RPMI8226 (cell line): ENCODE results near the gene MTRF1L.
"Not testable (repeated sequence)": the region's sequence is repeated elsewhere in the genome, so short reads cannot be mapped to it uniquely, and the experiment has no call there.

Experiments used
- DNase-seq: peaks from one replicate; pipeline ENCODE4 v3.0.0-alpha.2; 2015

MTRF1L gene

GRCh38 chr6:152966168-152966894 lies 36.2 kb downstream of the MTRF1L start:
- not testable (repeated sequence) for DNase-seq

GRCh38 chr6:152959333-152959732 lies 43.2 kb downstream of the MTRF1L start:
- no peak for DNase-seq

- DNase-seq, result no peak
These were observed 44.7 kb downstream of the MTRF1L start for GRCh38 chr6:152957796-152958195.

- DNase-seq, result peak; percentile 9
These were observed 48.1 kb downstream of the MTRF1L start for GRCh38 chr6:152954443-152954842.

GRCh38 chr6:152952866-152953509 lies 49.5 kb downstream of the MTRF1L start:
- peak; percentile 37 for DNase-seq

- no peak for DNase-seq
These were observed 50.5 kb downstream of the MTRF1L start for GRCh38 chr6:152952045-152952444.

- DNase-seq, result no peak
These were observed 52.3 kb downstream of the MTRF1L start for GRCh38 chr6:152950240-152950639.

GRCh38 chr6:152948150-152948768 lies 54.2 kb downstream of the MTRF1L start:
- peak; percentile 54 for DNase-seq

- no peak for DNase-seq
These were observed 55.5 kb downstream of the MTRF1L start for GRCh38 chr6:152946995-152947394.

- DNase-seq, result no peak
These were observed 56.0 kb downstream of the MTRF1L start for GRCh38 chr6:152946484-152946883.

- DNase-seq, result no peak
These were observed 59.1 kb downstream of the MTRF1L start for GRCh38 chr6:152943260-152943897.

GRCh38 chr6:152942319-152942869 lies 60.1 kb downstream of the MTRF1L start:
- DNase-seq, result no peak

- DNase-seq, result no peak
These were observed 60.8 kb downstream of the MTRF1L start for GRCh38 chr6:152941746-152942145.
